DOHH2 (cell line): ENCODE results near the gene OXGR1.

ENCODE experiments used
- EZH2phosphoT487 ChIP-seq: fragments of 200-600 bp; sonication (generic); IDR thresholded peaks from 2 replicates; pipeline ENCODE4 v1.6.1; 2017; ENCODE audit warnings: borderline replicate concordance, mild to moderate bottlenecking, antibody characterized with exemption, low read length, moderate library complexity, mixed read lengths
- TF ChIP-seq, protein P1 (sequence below): fragments of 200-600 bp; sonication (generic); IDR thresholded peaks from one replicate; pipeline ENCODE4 v1.5.1; 2014; ENCODE audit warnings: antibody characterized with exemption, mild to moderate bottlenecking, low read depth, low read length; ENCODE audit not compliant: poor library complexity, severe bottlenecking

DNA sequence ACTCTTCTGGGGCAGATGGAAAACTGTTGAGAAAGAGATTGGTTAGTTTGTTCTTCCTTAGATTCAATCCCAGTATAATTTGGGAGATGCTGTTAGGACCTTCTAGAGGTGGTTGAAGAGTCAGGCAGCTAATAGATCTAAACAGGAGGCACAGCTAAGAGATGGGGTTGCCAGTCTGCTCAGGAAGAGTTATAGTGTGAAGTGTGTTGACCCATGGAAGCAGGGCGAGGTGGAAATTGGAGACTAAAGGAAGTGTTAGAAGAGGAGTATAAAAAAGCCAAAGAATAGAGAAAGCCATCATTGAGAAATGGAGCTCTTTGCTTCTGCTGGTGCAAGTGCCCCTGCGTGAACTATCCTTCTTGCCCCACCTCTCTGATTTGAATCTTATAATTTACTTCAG, 3.8 kb upstream of the OXGR1 start:
- TF ChIP-seq, protein P1, sequence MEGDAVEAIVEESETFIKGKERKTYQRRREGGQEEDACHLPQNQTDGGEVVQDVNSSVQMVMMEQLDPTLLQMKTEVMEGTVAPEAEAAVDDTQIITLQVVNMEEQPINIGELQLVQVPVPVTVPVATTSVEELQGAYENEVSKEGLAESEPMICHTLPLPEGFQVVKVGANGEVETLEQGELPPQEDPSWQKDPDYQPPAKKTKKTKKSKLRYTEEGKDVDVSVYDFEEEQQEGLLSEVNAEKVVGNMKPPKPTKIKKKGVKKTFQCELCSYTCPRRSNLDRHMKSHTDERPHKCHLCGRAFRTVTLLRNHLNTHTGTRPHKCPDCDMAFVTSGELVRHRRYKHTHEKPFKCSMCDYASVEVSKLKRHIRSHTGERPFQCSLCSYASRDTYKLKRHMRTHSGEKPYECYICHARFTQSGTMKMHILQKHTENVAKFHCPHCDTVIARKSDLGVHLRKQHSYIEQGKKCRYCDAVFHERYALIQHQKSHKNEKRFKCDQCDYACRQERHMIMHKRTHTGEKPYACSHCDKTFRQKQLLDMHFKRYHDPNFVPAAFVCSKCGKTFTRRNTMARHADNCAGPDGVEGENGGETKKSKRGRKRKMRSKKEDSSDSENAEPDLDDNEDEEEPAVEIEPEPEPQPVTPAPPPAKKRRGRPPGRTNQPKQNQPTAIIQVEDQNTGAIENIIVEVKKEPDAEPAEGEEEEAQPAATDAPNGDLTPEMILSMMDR: no peak
- no peak for TF ChIP-seq EZH2phosphoT487
